Lung microvascular endothelial cell (primary cell): ENCODE results near the gene RNF207. TPM values are rescaled to one million over a fixed set of nuclear protein-coding genes. Genes with fewer than 3 reads are reported as not detected.
A peak's percentile ranks its signal among the peaks of the same experiment; 100 is the strongest.

Source experiments
- DNase-seq, 2 donors: peaks; one replicate each; pipeline versions ENCODE4 v3.0.0 to v3.0.0-alpha.2; 2010; ENCODE audit warnings: low read depth in 2 of 2
- total RNA-seq: library from RNA; depleted of rRNA; stranded (reverse); fragments of >200 nt; gene quantifications from 2 replicates; pipeline ENCODE4 v1.2.1, GENCODE V29; 2014

The RNF207 gene
- total RNA-seq, 1 donor from 2014 or later, result 2.4 TPM

- no peak for DNase-seq
Observed at GRCh38 chr1:6248161-6248776, 42.4 kb downstream of the RNF207 start.

GRCh38 chr1:6248932-6249738 lies 43.2 kb downstream of the RNF207 start:
- peak; percentile 36 to 41 for DNase-seq

- DNase-seq, result peak in 1 of 2 donors; percentile 28
Observed at GRCh38 chr1:6249739-6250689, 44.1 kb downstream of the RNF207 start.

GRCh38 chr1:6251233-6251632 lies 45.3 kb downstream of the RNF207 start:
- DNase-seq, result no peak

GRCh38 chr1:6251681-6252373 lies 45.9 kb downstream of the RNF207 start:
- no peak for DNase-seq

GRCh38 chr1:6252374-6252710 lies 46.4 kb downstream of the RNF207 start:
- DNase-seq, result no peak

- no peak for DNase-seq
Observed at GRCh38 chr1:6253380-6253779, 47.5 kb downstream of the RNF207 start.

- no peak for DNase-seq
Observed at GRCh38 chr1:6254691-6255090, 48.8 kb downstream of the RNF207 start.

- no peak for DNase-seq
Observed at GRCh38 chr1:6256645-6257044, 50.7 kb downstream of the RNF207 start.

GRCh38 chr1:6257541-6258069 lies 51.7 kb downstream of the RNF207 start:
- DNase-seq, result peak in 1 of 2 donors; percentile 62

- DNase-seq, result no peak
Observed at GRCh38 chr1:6258675-6259074, 52.8 kb downstream of the RNF207 start.

GRCh38 chr1:6259491-6260362 lies 53.8 kb downstream of the RNF207 start:
- DNase-seq, result peak; percentile 74 to 80

- DNase-seq, result peak; percentile 38 to 50
Observed at GRCh38 chr1:6260433-6260934, 54.6 kb downstream of the RNF207 start.

- DNase-seq, result peak; percentile 52 to 57
Observed at GRCh38 chr1:6260961-6261614, 55.2 kb downstream of the RNF207 start, which contains the start of gene GPR153. TSS of gene GPR153 (minus strand) at chr1:6261098. CDS start at chr1:6254905, 6,193 bp downstream.

- DNase-seq, result no peak
Observed at GRCh38 chr1:6261615-6261995, 55.7 kb downstream of the RNF207 start.

GRCh38 chr1:6262555-6263420 lies 56.9 kb downstream of the RNF207 start:
- no peak for DNase-seq

- no peak for DNase-seq
Observed at GRCh38 chr1:6263716-6264115, 57.8 kb downstream of the RNF207 start.

GRCh38 chr1:6265151-6265550 lies 59.2 kb downstream of the RNF207 start:
- no peak for DNase-seq
